A549 (cell line): ENCODE measurements around the gene CAPSL.

Source experiments
- CEBPB ChIP-seq, 2 experiments: fragments of >200 bp in 1 of 2; sonication (Bioruptor Twin) in 1 of 2; formaldehyde crosslinking in 1 of 2; IDR thresholded peaks; 2 replicates each; pipeline ENCODE4 v1.6.1; 2012 to 2016
- CTCF ChIP-seq: fragments of >200 bp; sonication (Bioruptor Twin); formaldehyde crosslinking; IDR thresholded peaks from 3 replicates; pipeline ENCODE4 v1.5.1; 2016
- EP300 ChIP-seq, 2 experiments: fragments of >200 bp; sonication (Bioruptor Twin); formaldehyde crosslinking; IDR thresholded peaks; 2 replicates in 1 of 2; 3 replicates in 1 of 2; pipeline ENCODE4 v1.6.1; 2016 to 2017
- SMC3 ChIP-seq: fragments of >200 bp; sonication (Bioruptor Twin); formaldehyde crosslinking; IDR thresholded peaks from 3 replicates; pipeline ENCODE4 v1.6.1; 2018; ENCODE audit warnings: inconsistent platforms
- SREBF2 ChIP-seq: fragments of 450-650 bp; IDR thresholded peaks from 2 replicates; pipeline ENCODE4 v1.6.1; 2014; ENCODE audit warnings: mild to moderate bottlenecking, moderate library complexity

- TF ChIP-seq CTCF (no peak), SMC3 (no peak), CEBPB (IDR thresholded peaks at IDR 0.05) (no peak), EP300 (IDR thresholded peaks at IDR 0.05) (no peak), SREBF2 (no peak)
Observed at GRCh38 chr5:35867998-35868397, 70.4 kb downstream of the CAPSL start.
